ENCODE results near the gene DRC7.

Gene DRC7

GRCh38 chr16:57720142-57720575, 25.6 kb downstream of the DRC7 start:
- no peak for TF ChIP-seq GATA3 (IDR thresholded peaks at IDR 0.05; ENCODE audit: low read depth, low read length)
- TF ChIP-seq GATA2 (IDR thresholded peaks at IDR 0.05; ENCODE audit: low read depth, low read length), result no peak

- TF ChIP-seq GATA2 (IDR thresholded peaks at IDR 0.05; ENCODE audit: low read depth, low read length) (no peak), GATA3 (IDR thresholded peaks at IDR 0.05; ENCODE audit: low read depth, low read length) (no peak)
Measured at GRCh38 chr16:57721356-57722209, 27.0 kb downstream of the DRC7 start.

- no peak for TF ChIP-seq GATA2 (IDR thresholded peaks at IDR 0.05; ENCODE audit: low read depth, low read length)
- TF ChIP-seq GATA3 (IDR thresholded peaks at IDR 0.05; ENCODE audit: low read depth, low read length), result no peak
Measured at GRCh38 chr16:57722210-57722499, 27.5 kb downstream of the DRC7 start.

GRCh38 chr16:57722651-57723050, 28.0 kb downstream of the DRC7 start:
- no peak for TF ChIP-seq GATA3 (IDR thresholded peaks at IDR 0.05; ENCODE audit: low read depth, low read length)
- TF ChIP-seq GATA2 (IDR thresholded peaks at IDR 0.05; ENCODE audit: low read depth, low read length), result no peak

- TF ChIP-seq GATA2 (IDR thresholded peaks at IDR 0.05; ENCODE audit: low read depth, low read length), result no peak
- TF ChIP-seq GATA3 (IDR thresholded peaks at IDR 0.05; ENCODE audit: low read depth, low read length), result no peak
Measured at GRCh38 chr16:57723170-57723569, 28.6 kb downstream of the DRC7 start.

GRCh38 chr16:57724531-57724930, 29.9 kb downstream of the DRC7 start:
- TF ChIP-seq GATA2 (IDR thresholded peaks at IDR 0.05; ENCODE audit: low read depth, low read length) (no peak), GATA3 (IDR thresholded peaks at IDR 0.05; ENCODE audit: low read depth, low read length) (no peak)

DNA sequence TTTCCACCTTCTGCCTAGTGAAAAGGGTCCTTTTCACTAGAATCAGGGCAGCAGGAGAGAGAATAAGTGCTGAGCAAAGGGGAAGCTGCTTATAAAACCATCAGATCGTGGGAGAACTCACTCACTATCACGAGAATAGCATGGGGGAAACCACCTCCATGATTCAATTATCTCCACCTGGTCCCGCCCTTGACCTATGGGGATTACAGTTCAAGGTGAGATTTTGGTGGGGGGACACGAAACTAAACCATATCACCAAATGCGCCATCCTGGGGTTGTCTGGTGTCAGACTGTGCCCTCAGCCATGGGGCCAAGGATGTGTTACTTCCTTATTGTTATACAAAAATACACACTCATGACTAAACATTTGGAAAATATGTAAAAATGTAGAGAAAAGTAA, 30.5 kb downstream of the DRC7 start:
- no peak for TF ChIP-seq GATA2 (IDR thresholded peaks at IDR 0.05; ENCODE audit: low read depth, low read length)
- TF ChIP-seq GATA3 (IDR thresholded peaks at IDR 0.05; ENCODE audit: low read depth, low read length), result no peak

- TF ChIP-seq GATA3 (IDR thresholded peaks at IDR 0.05; ENCODE audit: low read depth, low read length) (no peak), GATA2 (IDR thresholded peaks at IDR 0.05; ENCODE audit: low read depth, low read length) (no peak)
Measured at GRCh38 chr16:57725554-57725953, 30.9 kb downstream of the DRC7 start.

DNA sequence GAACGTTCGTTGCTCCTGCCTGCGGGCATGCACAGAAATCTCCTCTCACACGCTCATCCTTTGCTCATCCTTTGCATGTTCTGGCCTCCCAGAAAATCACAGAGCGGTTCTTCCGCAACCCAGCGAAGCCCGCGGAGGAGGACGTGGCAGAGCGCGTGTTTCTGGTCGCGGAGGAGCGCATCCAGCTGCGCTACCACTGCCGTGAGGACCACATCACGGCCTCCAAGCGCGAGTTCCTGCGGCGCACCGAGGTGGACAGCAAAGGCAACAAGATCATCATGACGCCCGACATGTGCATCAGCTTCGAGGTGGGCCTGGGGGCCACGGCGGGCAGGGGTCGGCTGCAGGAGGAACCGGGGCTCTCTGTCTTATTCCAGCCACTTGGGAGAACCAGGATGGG, 31.4 kb downstream of the DRC7 start:
- TF ChIP-seq GATA3 (IDR thresholded peaks at IDR 0.05; ENCODE audit: low read depth, low read length), result no peak
- no peak for TF ChIP-seq GATA2 (IDR thresholded peaks at IDR 0.05; ENCODE audit: low read depth, low read length)

DNA sequence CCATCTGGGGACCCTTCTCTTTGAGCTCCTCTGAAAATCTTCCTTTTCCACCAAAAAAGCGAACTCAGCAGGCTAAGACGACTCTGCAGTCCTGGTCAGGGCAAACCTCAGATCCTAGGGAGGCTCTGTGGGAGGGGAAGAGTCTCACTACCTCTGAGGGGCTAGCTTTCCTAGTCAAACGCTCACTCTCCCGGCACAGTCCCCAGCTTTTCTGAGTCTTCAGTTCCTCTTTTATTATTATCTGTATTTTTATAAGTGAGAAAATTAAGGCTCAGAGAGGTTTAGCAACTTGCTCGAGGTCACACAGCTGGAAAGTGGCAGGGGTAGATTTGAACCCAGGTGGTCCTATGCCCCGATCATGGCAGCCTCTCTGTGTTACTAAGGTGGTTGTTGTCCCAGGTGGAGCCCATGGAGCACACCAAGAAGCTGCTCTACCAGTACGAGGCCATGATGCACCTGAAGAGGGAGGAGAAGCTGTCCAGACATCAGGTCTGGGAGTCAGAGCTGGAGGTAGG, 31.9 kb downstream of the DRC7 start:
- TF ChIP-seq GATA2 (IDR thresholded peaks at IDR 0.05; ENCODE audit: low read depth, low read length), result no peak
- TF ChIP-seq GATA3 (IDR thresholded peaks at IDR 0.05; ENCODE audit: low read depth, low read length), result no peak

DNA sequence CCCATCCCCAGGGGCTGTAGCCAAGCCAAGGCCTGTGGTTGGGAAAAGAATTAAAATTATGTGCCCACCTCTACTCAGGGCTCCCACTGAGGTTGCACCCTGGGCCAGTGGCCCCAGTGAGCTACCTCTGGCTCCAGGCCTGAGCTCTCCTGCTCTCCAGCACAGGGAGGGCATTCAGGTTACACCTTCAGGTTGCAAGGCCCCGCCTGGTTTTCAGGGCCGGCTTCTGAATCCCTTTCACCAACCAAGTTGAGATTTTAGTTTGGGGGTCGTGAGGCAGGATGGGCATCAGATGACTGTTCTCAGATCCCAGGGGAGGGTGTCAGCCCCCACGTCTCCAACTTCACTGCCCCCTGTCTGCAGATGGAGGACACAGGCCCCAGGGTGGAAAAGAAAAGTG, 33.0 kb downstream of the DRC7 start:
- no peak for TF ChIP-seq GATA3 (IDR thresholded peaks at IDR 0.05; ENCODE audit: low read depth, low read length)
- TF ChIP-seq GATA2 (IDR thresholded peaks at IDR 0.05; ENCODE audit: low read depth, low read length), result no peak

GRCh38 chr16:57728336-57729181, 34.0 kb downstream of the DRC7 start:
- TF ChIP-seq GATA3 (IDR thresholded peaks at IDR 0.05; ENCODE audit: low read depth, low read length) (no peak), GATA2 (IDR thresholded peaks at IDR 0.05; ENCODE audit: low read depth, low read length) (no peak)

DNA sequence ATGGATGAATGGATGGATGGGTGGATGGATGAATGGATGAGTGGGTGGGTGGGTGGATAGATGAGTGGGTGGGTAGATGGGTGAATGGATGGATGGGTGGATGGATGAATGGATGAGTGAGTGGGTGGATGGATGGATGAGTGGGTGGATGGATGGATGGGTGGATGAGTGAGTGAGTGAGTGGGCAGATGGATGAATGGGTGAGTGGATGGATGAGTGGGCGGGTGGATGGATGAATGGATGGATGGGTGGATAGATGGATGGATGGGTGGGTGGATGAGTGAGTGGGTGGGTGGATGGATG, 34.5 kb downstream of the DRC7 start:
- TF ChIP-seq GATA2 (IDR thresholded peaks at IDR 0.05; ENCODE audit: low read depth, low read length) (no peak), GATA3 (IDR thresholded peaks at IDR 0.05; ENCODE audit: low read depth, low read length) (no peak)

DNA sequence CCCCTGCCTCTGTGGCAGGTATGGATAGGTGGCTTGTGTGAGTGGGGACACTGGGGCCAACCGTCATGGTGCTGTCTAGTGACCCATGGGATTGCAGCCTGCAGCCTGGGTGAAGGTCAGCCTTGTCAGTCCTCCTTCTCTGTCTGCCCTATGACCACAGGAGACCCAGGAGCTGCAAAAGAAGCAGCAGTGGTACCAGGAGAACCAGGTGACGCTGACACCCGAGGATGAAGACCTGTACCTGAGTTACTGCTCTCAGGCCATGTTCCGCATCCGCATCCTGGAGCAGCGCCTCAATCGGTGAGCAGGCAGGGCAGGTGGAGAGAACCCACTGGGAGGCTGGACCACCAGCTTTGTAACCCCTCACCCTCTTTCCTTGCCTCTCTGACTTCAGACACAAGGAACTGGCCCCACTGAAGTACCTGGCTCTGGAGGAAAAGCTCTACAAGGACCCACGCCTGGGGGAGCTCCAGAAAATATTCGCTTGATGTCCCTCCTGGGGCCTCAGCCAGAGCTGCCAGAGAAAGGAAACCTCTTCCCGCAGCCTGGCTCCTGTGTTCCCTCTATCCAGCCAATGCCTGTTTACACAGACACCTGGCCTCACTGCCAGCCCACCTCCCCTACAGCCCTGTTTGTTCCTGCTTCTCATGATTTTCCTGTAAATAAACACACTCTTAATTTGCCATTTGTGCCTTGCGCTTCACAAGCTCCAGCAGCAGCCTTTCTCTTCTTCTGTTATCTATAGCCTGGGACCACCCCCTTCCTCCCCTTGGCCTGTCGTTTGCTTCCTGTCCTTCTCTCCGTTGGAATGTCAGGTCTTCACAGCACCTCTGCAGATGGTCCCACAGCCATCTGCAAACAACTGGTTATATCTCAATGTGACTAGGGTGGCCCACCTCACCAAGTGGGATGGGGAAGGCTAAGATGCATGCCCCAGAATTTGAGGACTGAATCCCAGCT, 36.4 kb downstream of the DRC7 start:
- no peak for TF ChIP-seq GATA3 (IDR thresholded peaks at IDR 0.05; ENCODE audit: low read depth, low read length)
- TF ChIP-seq GATA2 (IDR thresholded peaks at IDR 0.05; ENCODE audit: low read depth, low read length), result no peak

Data from SH-SY5Y (cell line).